Mucosa of rectum (tissue), 2 donors: Measurements from ENCODE around the gene HSPA8.

Experiments
- H3K27ac ChIP-seq, 2 donors: one replicate each; pipeline ENCODE4 v1.7.0; 2013; ENCODE audit warnings: inconsistent platforms in 2 of 2, low read depth in 2 of 2, low read length in 2 of 2
- H3K27me3 ChIP-seq, 2 donors: one replicate each; pipeline ENCODE4 v1.7.0; 2013; ENCODE audit warnings: low read length in 2 of 2; ENCODE audit not compliant: control insufficient read depth in 2 of 2, insufficient read depth in 2 of 2
- H3K36me3 ChIP-seq, 2 donors: one replicate each; pipeline ENCODE4 v1.7.0; 2013; ENCODE audit warnings: low read length in 2 of 2; ENCODE audit not compliant: control insufficient read depth in 2 of 2, insufficient read depth in 2 of 2
- H3K4me1 ChIP-seq, 2 donors: one replicate each; pipeline ENCODE4 v1.7.0; 2013; ENCODE audit warnings: low read length in 2 of 2, mild to moderate bottlenecking in 1 of 2; ENCODE audit not compliant: control insufficient read depth in 2 of 2, insufficient read depth in 2 of 2
- H3K4me3 ChIP-seq, 2 donors: one replicate each; pipeline ENCODE4 v1.7.0; 2013; ENCODE audit warnings: low read length in 2 of 2
- H3K9ac ChIP-seq, 2 donors: one replicate each; pipeline ENCODE4 v1.7.0; 2013; ENCODE audit warnings: low read length in 2 of 2, low read depth in 1 of 2, mild to moderate bottlenecking in 1 of 2
- H3K9me3 ChIP-seq, 2 donors: one replicate each; pipeline ENCODE4 v1.7.0; 2013; ENCODE audit warnings: low read length in 2 of 2; ENCODE audit not compliant: control insufficient read depth in 2 of 2
- donor health status: healthy.
- donor health status: Normal muscosa, but diverticular disease.

The HSPA8 gene

DNA sequence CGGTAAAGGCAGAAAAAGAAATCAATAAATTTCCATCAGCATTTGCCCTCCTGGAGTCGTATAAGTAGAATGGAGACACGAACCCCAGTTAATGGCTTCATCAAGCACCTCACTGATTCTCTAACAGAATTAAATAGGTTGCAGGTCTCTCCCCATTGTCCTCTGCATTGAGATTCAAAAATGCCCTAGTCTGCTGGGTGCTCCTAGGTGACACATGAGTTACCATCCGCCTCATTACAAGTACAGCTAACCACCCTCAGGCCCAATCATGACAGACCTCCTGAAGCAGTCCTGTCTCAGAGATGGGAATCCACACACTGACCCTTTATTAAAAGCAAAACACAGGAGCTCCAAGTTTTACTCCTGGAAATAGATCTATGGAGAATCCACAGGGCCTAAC lies 31.4 kb downstream of the HSPA8 start:
- Histone ChIP-seq H3K36me3 (no peaks in the 10 kb centered on the region), H3K9ac (no peak overlapping the region), H3K27me3 (peaks cover 0 to 2% of the 10 kb centered on the region in 2 donors), H3K9me3 (no peaks in the 10 kb centered on the region), H3K4me1 (no peaks in the 10 kb centered on the region), H3K27ac (no peak overlapping the region), H3K4me3 (no peak overlapping the region)

DNA sequence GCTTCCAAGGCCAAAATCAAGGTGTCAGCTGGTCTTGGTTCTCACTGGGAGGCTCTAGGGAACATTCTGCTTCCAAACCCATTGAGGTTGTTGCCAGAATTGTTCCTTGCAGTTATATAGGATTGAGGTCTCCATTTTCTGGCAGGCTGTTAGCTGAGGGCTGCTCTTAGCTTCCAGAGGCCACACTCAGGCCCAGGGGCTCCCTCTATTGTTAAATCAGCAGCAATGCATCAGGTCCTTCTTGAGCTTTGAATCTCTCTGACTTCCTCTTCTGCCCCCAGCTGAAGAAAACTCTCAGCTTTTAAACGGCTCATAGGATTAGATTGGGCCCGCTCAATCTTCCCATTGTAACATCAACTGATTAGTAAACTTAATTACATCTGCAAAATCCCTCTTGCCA lies 41.0 kb downstream of the HSPA8 start:
- Histone ChIP-seq H3K9ac (no peak overlapping the region), H3K9me3 (no peaks in the 10 kb centered on the region), H3K4me3 (no peak overlapping the region), H3K27me3 (peaks cover 0 to 4% of the 10 kb centered on the region in 2 donors), H3K27ac (no peak overlapping the region), H3K4me1 (no peaks in the 10 kb centered on the region), H3K36me3 (no peaks in the 10 kb centered on the region)

DNA sequence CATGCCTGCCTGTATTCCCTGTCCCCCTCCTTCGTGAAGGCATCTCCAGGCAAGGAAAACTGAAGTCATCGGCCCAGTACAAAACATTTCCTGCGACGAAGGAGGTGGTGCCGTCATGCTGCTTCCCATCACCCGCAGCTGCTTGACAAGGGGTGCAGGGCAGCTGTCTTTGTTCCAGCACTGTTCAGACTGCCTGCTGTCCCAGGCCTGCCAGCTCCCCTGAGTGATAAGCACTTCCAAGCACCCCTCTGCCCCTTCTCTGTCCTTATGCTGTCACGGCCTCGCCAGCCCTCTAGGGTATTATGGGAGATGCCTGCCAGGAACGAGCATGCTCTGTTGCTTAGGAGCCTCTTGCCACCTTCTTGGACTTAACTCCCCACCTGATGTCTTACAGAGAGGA lies 43.2 kb downstream of the HSPA8 start:
- H3K4me3 ChIP-seq: no peak overlapping the region
- H3K27me3 ChIP-seq: no peaks in the 10 kb centered on the region
- no peaks in the 10 kb centered on the region for H3K36me3 ChIP-seq
- no peaks in the 10 kb centered on the region for H3K9me3 ChIP-seq
- no peaks in the 10 kb centered on the region for H3K4me1 ChIP-seq
- no peak overlapping the region for H3K9ac ChIP-seq
- H3K27ac ChIP-seq: no peak overlapping the region

DNA sequence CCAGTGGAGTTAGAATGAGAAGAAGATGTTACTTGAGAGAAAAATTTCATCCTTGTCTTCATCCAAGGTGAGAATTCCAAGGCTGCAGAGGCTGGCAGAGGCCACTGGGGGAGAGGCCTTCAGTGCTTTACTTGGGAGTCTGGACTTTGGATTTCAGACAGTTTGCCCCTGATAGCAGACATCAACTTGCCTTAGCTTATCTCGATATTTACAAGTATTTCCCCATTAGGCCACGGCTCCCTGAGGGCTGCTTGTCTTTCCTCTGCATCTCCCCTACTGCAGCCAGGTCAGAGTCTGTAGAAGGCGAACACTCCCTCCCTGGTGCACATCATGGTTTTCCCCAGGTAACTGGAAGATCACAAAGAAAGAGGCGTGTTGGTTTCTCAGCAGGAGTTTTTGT lies 50.4 kb downstream of the HSPA8 start:
- Histone ChIP-seq H3K9me3 (no peaks in the 10 kb centered on the region), H3K4me1 (no peaks in the 10 kb centered on the region), H3K27ac (no peak overlapping the region), H3K4me3 (no peak overlapping the region), H3K27me3 (no peaks in the 10 kb centered on the region), H3K36me3 (no peaks in the 10 kb centered on the region), H3K9ac (no peak overlapping the region)
